ENCODE data around the gene CORO2A.

- TF ChIP-seq POLR2A (IDR thresholded peaks at IDR 0.05) (no peak), CTCF (IDR thresholded peaks at IDR 0.05) (no peak)
These were observed 24.0 kb upstream of the CORO2A start for GRCh38 chr9:98216391-98216790.
